SU-DHL-6 (cell line): ENCODE results near the gene ATXN7L1.

Experiments used
- H2AFZ ChIP-seq: fragments of 200-600 bp; sonication (generic); 2 replicates; pipeline ENCODE4 v1.6.1; 2014; ENCODE audit warnings: low read depth, mild to moderate bottlenecking, moderate library complexity, mixed read lengths, antibody characterized with exemption, low read length; ENCODE audit not compliant: severe bottlenecking
- H3F3A ChIP-seq: fragments of 200-600 bp; shearing (Covaris generic); 2 replicates; pipeline ENCODE4 v1.6.0; 2016; ENCODE audit warnings: antibody characterized with exemption, mild to moderate bottlenecking; ENCODE audit not compliant: insufficient read depth
- H3K27ac ChIP-seq: fragments of 200-600 bp; sonication (generic); 2 replicates; pipeline ENCODE4 v1.5.1; 2016; ENCODE audit warnings: low read depth, mild to moderate bottlenecking, low read length, moderate library complexity, mixed read lengths
- H3K27me3 ChIP-seq: fragments of 200-600 bp; sonication (generic), shearing (Covaris generic); 2 replicates; pipeline ENCODE4 v1.6.0; 2014; ENCODE audit warnings: mild to moderate bottlenecking, low read length
- H3K36me3 ChIP-seq: fragments of 200-600 bp; sonication (generic); 2 replicates; pipeline ENCODE4 v1.6.1; 2014; ENCODE audit warnings: mild to moderate bottlenecking, low read length, mixed read lengths
- H3K4me2 ChIP-seq: fragments of 300-600, 200-600 bp; shearing (Covaris generic), sonication (generic); 2 replicates; pipeline ENCODE4 v1.6.0; 2014; ENCODE audit warnings: low read length, low read depth, mild to moderate bottlenecking; ENCODE audit not compliant: poor library complexity, severe bottlenecking
- H3K4me3 ChIP-seq: fragments of 200-600 bp; sonication (generic); 2 replicates; pipeline ENCODE4 v1.5.1; 2014; ENCODE audit warnings: antibody characterized with exemption, low read length, mild to moderate bottlenecking, mixed read lengths; ENCODE audit not compliant: insufficient read depth, poor library complexity, severe bottlenecking
- H3K79me2 ChIP-seq: fragments of 200-600 bp; sonication (generic); 2 replicates; pipeline ENCODE4 v1.6.1; 2014; ENCODE audit warnings: mild to moderate bottlenecking, low read length, moderate library complexity; ENCODE audit not compliant: insufficient read depth
- H3K9ac ChIP-seq: fragments of 200-600 bp; sonication (generic); 2 replicates; pipeline ENCODE4 v1.7.0; 2014; ENCODE audit warnings: mild to moderate bottlenecking, low read length
- H3K9me2 ChIP-seq: fragments of 200-600 bp; sonication (generic); replicated peaks from 2 replicates; pipeline ENCODE4 v1.6.1; 2014; ENCODE audit warnings: low read length; ENCODE audit not compliant: insufficient read depth
- H3K9me3 ChIP-seq: fragments of 200-600 bp; sonication (generic); 2 replicates; pipeline ENCODE4 v1.6.1; 2014; ENCODE audit warnings: low read length, mixed read lengths; ENCODE audit not compliant: insufficient read depth
- H4K20me1 ChIP-seq: fragments of 200-600 bp; sonication (generic); 2 replicates; pipeline ENCODE4 v1.6.1; 2014; ENCODE audit warnings: low read depth, mild to moderate bottlenecking, antibody characterized with exemption, low read length, moderate library complexity, mixed read lengths
- EZH2phosphoT487 ChIP-seq: fragments of 200-600 bp; sonication (generic), shearing (Covaris generic); conservative IDR thresholded peaks from 2 replicates; pipeline ENCODE4 v1.6.1; 2018; ENCODE audit warnings: mild to moderate bottlenecking, antibody characterized with exemption, low read length, moderate library complexity, mixed read lengths
- TF ChIP-seq, protein P1 (sequence below): fragments of 200-600 bp; sonication (generic); IDR thresholded peaks from one replicate; pipeline ENCODE4 v1.5.1; 2017; ENCODE audit warnings: antibody characterized with exemption, mild to moderate bottlenecking, low read length, moderate library complexity; ENCODE audit not compliant: insufficient read depth, poor library complexity, severe bottlenecking

ATXN7L1 gene

DNA sequence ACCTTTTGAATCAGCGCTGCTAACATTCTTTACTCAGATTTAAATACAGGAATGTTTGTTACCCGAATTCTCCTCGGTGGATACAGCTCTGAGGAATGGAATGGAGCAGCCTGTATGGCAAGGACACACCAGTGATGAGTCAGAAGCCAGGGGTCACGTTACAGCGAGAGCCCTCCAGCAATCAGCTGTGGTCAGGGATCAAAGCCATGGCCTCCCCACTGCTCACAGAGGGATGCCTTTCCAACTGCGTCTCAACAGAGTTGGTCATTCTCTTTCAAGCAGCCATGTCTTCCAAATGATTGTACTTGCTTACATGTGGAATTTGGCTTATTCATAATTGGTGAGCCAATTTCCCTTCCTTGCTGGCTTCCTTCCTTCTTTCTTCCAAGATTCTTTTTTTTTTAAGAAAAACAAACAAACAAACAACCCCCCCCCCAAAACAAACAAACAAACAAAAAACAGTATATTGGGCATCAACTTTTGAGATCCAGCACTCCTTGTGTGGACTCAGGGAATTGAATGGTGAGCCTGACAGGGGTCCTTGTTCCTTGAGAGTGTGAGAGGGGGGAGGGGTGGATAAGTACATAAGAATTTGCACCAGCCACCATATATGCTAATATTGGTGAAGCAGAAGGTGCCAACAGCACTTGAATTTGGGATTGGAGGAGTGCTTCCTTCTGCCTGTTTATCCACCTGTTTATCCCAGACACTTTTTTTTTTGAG is 100.2 kb downstream of the ATXN7L1 start:
- Histone ChIP-seq H3K36me3 (no peaks in the 10 kb centered on the region), H4K20me1 (no peaks in the 10 kb centered on the region), H3K4me3 (no peak overlapping the region), H3K79me2 (no peaks in the 10 kb centered on the region), H2AFZ (no peak overlapping the region), H3K27ac (no peak overlapping the region), H3K9me2 (no peaks in the 10 kb centered on the region), H3K9me3 (no peaks in the 10 kb centered on the region), H3F3A (no peaks in the 10 kb centered on the region), H3K4me2 (no peak overlapping the region), H3K27me3 (no peaks in the 10 kb centered on the region), H3K9ac (no peak overlapping the region)
- no peak for TF ChIP-seq EZH2phosphoT487
- TF ChIP-seq, protein P1, sequence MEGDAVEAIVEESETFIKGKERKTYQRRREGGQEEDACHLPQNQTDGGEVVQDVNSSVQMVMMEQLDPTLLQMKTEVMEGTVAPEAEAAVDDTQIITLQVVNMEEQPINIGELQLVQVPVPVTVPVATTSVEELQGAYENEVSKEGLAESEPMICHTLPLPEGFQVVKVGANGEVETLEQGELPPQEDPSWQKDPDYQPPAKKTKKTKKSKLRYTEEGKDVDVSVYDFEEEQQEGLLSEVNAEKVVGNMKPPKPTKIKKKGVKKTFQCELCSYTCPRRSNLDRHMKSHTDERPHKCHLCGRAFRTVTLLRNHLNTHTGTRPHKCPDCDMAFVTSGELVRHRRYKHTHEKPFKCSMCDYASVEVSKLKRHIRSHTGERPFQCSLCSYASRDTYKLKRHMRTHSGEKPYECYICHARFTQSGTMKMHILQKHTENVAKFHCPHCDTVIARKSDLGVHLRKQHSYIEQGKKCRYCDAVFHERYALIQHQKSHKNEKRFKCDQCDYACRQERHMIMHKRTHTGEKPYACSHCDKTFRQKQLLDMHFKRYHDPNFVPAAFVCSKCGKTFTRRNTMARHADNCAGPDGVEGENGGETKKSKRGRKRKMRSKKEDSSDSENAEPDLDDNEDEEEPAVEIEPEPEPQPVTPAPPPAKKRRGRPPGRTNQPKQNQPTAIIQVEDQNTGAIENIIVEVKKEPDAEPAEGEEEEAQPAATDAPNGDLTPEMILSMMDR, result no peak

DNA sequence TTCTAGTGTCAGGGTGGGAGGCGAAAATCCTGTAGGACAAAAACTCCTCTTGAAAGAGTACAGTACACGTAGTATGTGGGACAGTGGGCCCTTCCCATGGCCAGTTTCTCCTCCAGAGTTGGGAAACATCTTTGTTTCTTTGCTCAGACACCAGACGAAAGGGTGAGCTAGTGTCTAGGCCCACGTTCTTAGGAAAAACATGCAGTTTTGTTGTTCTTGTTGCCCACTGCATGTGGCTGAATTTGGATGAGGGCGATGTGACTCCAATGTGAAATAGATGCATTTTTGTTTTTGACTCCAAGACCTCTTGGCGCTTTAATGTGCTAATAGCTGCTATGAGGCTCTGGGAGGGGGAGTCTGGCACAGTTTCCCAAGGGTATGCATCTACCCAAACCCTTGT is 100.8 kb downstream of the ATXN7L1 start:
- Histone ChIP-seq H3K9ac (no peak overlapping the region), H2AFZ (no peak overlapping the region), H3F3A (no peaks in the 10 kb centered on the region), H3K27ac (no peak overlapping the region), H3K79me2 (no peaks in the 10 kb centered on the region), H4K20me1 (no peaks in the 10 kb centered on the region), H3K36me3 (no peaks in the 10 kb centered on the region), H3K4me2 (no peak overlapping the region), H3K4me3 (no peak overlapping the region), H3K27me3 (no peaks in the 10 kb centered on the region), H3K9me2 (no peaks in the 10 kb centered on the region), H3K9me3 (no peaks in the 10 kb centered on the region)
- TF ChIP-seq, protein P1, result no peak
- no peak for TF ChIP-seq EZH2phosphoT487

DNA sequence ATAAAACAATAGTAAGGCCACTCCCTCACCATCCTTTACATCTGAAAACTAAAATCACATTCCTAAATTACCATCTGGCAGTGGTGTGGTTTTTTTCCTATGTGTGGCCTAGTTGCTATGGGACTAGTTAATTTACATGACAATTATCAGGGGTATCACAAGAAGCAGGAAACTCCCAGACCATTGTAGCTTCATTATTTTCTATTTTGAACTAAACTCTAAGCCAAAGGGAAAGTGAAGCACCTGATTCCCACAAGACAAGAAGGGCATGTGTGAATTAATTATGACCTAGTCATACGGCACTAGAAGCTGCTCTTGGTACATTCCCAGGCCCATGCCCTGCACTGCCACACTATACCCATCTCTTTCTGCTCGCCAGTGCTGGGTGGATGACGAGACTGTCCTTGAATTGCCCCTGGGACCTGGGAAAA is 103.4 kb downstream of the ATXN7L1 start:
- H2AFZ ChIP-seq, result no peak overlapping the region
- no peaks in the 10 kb centered on the region for H3K9me2 ChIP-seq
- no peaks in the 10 kb centered on the region for H3F3A ChIP-seq
- no peak overlapping the region for H3K4me3 ChIP-seq
- H3K4me2 ChIP-seq, result no peak overlapping the region
- no peaks in the 10 kb centered on the region for H4K20me1 ChIP-seq
- no peaks in the 10 kb centered on the region for H3K9me3 ChIP-seq
- no peaks in the 10 kb centered on the region for H3K27me3 ChIP-seq
- no peaks in the 10 kb centered on the region for H3K79me2 ChIP-seq
- H3K36me3 ChIP-seq, result no peaks in the 10 kb centered on the region
- H3K9ac ChIP-seq, result no peak overlapping the region
- no peak for TF ChIP-seq EZH2phosphoT487
- TF ChIP-seq, protein P1, result no peak
- H3K27ac ChIP-seq, result no peak overlapping the region
